ENCODE measurements around the gene TMEM72. TPM values are rescaled to one million over a fixed set of nuclear protein-coding genes. Genes with fewer than 3 reads are reported as not detected.

Gene TMEM72
- total RNA-seq, 1 donor from 2014 or later, result not detected

DNA sequence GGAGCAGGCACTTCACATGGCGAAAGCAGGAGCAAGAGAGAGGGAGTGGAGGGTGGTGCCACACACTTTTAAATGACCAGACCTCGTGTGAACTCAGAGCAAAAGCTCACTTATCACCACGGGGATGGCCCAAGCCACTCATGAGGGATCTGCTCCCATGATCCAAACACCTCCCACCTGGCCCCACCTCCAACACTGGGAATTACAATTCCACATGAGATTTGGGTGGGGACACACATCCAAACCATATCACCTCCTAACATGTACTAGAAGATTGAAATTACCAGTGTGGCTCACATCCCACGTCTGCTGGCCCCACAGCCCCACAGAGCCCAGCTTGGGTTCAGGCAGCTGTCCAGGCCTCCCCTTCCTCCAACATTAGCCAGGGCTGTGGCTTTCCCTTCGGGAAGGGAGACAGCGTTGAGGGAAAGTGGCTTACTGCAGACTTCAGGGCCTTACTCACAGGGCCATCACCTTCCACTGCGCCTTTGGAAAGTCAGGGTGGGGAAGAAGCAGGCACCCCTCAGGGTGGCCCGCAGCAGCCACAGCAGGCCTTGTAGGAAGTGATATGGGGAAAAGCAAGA is 59.8 kb downstream of the TMEM72 start:
- Histone ChIP-seq H3K4me1 (ENCODE audit: insufficient read depth, low read length) (peaks cover 24% of the 10 kb centered on the region), H3K4me2 (ENCODE audit: low read length) (no peak overlapping the region), H3K4me3 (ENCODE audit: insufficient read depth, low read depth, low read length) (no peak overlapping the region), H3K27me3 (ENCODE audit: insufficient read depth, low read length) (no peaks in the 10 kb centered on the region), H3K79me2 (ENCODE audit: insufficient read depth, low read length) (no peaks in the 10 kb centered on the region), H3K36me3 (ENCODE audit: insufficient read depth, low read length) (no peaks in the 10 kb centered on the region), H4K20me1 (ENCODE audit: insufficient read depth, low read length) (no peaks in the 10 kb centered on the region), H2AFZ (ENCODE audit: low read depth, low read length) (no peak overlapping the region), H3K27ac (ENCODE audit: low read depth, low read length) (no peak overlapping the region), H3K9ac (ENCODE audit: low read length) (no peak overlapping the region), H3K9me3 (ENCODE audit: insufficient read depth, low read depth, low read length) (no peaks in the 10 kb centered on the region)
- Mint-ChIP-seq H3K4me3 (ENCODE audit: unreplicated experiment) (no peak overlapping the region), H3K9me3 (ENCODE audit: unreplicated experiment) (no peaks in the 10 kb centered on the region), H3K27me3 (ENCODE audit: low read depth, unreplicated experiment) (no peaks in the 10 kb centered on the region), H3K4me1 (ENCODE audit: low read depth, unreplicated experiment) (peaks cover 42% of the 10 kb centered on the region), H3K27ac (ENCODE audit: unreplicated experiment) (no peak overlapping the region), H3K36me3 (ENCODE audit: low read depth, unreplicated experiment) (peaks cover 17% of the 10 kb centered on the region)
- no peak for DNase-seq (ENCODE audit: low read depth)
- TF ChIP-seq, protein P1, sequence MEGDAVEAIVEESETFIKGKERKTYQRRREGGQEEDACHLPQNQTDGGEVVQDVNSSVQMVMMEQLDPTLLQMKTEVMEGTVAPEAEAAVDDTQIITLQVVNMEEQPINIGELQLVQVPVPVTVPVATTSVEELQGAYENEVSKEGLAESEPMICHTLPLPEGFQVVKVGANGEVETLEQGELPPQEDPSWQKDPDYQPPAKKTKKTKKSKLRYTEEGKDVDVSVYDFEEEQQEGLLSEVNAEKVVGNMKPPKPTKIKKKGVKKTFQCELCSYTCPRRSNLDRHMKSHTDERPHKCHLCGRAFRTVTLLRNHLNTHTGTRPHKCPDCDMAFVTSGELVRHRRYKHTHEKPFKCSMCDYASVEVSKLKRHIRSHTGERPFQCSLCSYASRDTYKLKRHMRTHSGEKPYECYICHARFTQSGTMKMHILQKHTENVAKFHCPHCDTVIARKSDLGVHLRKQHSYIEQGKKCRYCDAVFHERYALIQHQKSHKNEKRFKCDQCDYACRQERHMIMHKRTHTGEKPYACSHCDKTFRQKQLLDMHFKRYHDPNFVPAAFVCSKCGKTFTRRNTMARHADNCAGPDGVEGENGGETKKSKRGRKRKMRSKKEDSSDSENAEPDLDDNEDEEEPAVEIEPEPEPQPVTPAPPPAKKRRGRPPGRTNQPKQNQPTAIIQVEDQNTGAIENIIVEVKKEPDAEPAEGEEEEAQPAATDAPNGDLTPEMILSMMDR (IDR thresholded peaks at IDR 0.05; ENCODE audit: insufficient read depth, low read depth, low read length), result no peak
- TF ChIP-seq EZH2 (IDR thresholded peaks at IDR 0.05; ENCODE audit: insufficient read depth, low read length), result no peak
- no peak for FAIRE-seq

- Mint-ChIP-seq H3K9me3 (ENCODE audit: unreplicated experiment) (no peaks in the 10 kb centered on the region), H3K27me3 (ENCODE audit: low read depth, unreplicated experiment) (no peaks in the 10 kb centered on the region), H3K36me3 (ENCODE audit: low read depth, unreplicated experiment) (peaks cover 17% of the 10 kb centered on the region), H3K4me1 (ENCODE audit: low read depth, unreplicated experiment) (peaks cover 42% of the 10 kb centered on the region), H3K27ac (ENCODE audit: unreplicated experiment) (no peak overlapping the region), H3K4me3 (ENCODE audit: unreplicated experiment) (no peak overlapping the region)
- Histone ChIP-seq H3K4me3 (ENCODE audit: insufficient read depth, low read depth, low read length) (no peak overlapping the region), H3K9ac (ENCODE audit: low read length) (no peak overlapping the region), H4K20me1 (ENCODE audit: insufficient read depth, low read length) (no peaks in the 10 kb centered on the region), H3K27me3 (ENCODE audit: insufficient read depth, low read length) (no peaks in the 10 kb centered on the region), H2AFZ (ENCODE audit: low read depth, low read length) (no peak overlapping the region), H3K9me3 (ENCODE audit: insufficient read depth, low read depth, low read length) (no peaks in the 10 kb centered on the region), H3K36me3 (ENCODE audit: insufficient read depth, low read length) (no peaks in the 10 kb centered on the region), H3K4me1 (ENCODE audit: insufficient read depth, low read length) (peaks cover 25% of the 10 kb centered on the region), H3K79me2 (ENCODE audit: insufficient read depth, low read length) (no peaks in the 10 kb centered on the region), H3K27ac (ENCODE audit: low read depth, low read length) (no peak overlapping the region), H3K4me2 (ENCODE audit: low read length) (no peak overlapping the region)
- DNase-seq (ENCODE audit: low read depth) (no peak), FAIRE-seq (no peak)
- TF ChIP-seq, protein P1 (IDR thresholded peaks at IDR 0.05; ENCODE audit: insufficient read depth, low read depth, low read length), result no peak
- TF ChIP-seq EZH2 (IDR thresholded peaks at IDR 0.05; ENCODE audit: insufficient read depth, low read length), result no peak
Measured at GRCh38 chr10:44971434-44971833, 60.3 kb downstream of the TMEM72 start.

- Histone ChIP-seq H3K4me2 (ENCODE audit: low read length) (no peak overlapping the region), H3K79me2 (ENCODE audit: insufficient read depth, low read length) (no peaks in the 10 kb centered on the region), H4K20me1 (ENCODE audit: insufficient read depth, low read length) (no peaks in the 10 kb centered on the region), H3K27ac (ENCODE audit: low read depth, low read length) (no peak overlapping the region), H3K4me1 (ENCODE audit: insufficient read depth, low read length) (peaks cover 25% of the 10 kb centered on the region), H3K9ac (ENCODE audit: low read length) (no peak overlapping the region), H3K27me3 (ENCODE audit: insufficient read depth, low read length) (no peaks in the 10 kb centered on the region), H3K36me3 (ENCODE audit: insufficient read depth, low read length) (no peaks in the 10 kb centered on the region), H3K9me3 (ENCODE audit: insufficient read depth, low read depth, low read length) (no peaks in the 10 kb centered on the region), H2AFZ (ENCODE audit: low read depth, low read length) (no peak overlapping the region), H3K4me3 (ENCODE audit: insufficient read depth, low read depth, low read length) (no peak overlapping the region)
- Mint-ChIP-seq H3K4me1 (ENCODE audit: low read depth, unreplicated experiment) (peaks cover 45% of the 10 kb centered on the region), H3K9me3 (ENCODE audit: unreplicated experiment) (peaks cover 2% of the 10 kb centered on the region), H3K27ac (ENCODE audit: unreplicated experiment) (no peak overlapping the region), H3K4me3 (ENCODE audit: unreplicated experiment) (no peak overlapping the region), H3K36me3 (ENCODE audit: low read depth, unreplicated experiment) (peaks cover 17% of the 10 kb centered on the region), H3K27me3 (ENCODE audit: low read depth, unreplicated experiment) (no peaks in the 10 kb centered on the region)
- no peak for DNase-seq (ENCODE audit: low read depth)
- no peak for FAIRE-seq
- TF ChIP-seq, protein P1 (IDR thresholded peaks at IDR 0.05; ENCODE audit: insufficient read depth, low read depth, low read length), result no peak
- no peak for TF ChIP-seq EZH2 (IDR thresholded peaks at IDR 0.05; ENCODE audit: insufficient read depth, low read length)
Measured at GRCh38 chr10:44971935-44972757, 61.0 kb downstream of the TMEM72 start.
